GM15510 (cell line): ENCODE data around the gene TCAP.

Source experiments
- POLR2A ChIP-seq: IDR thresholded peaks from 3 replicates; pipeline ENCODE4 v1.6.1; 2011; ENCODE audit warnings: borderline replicate concordance; ENCODE audit not compliant: insufficient read length; ENCODE audit errors: extremely low read depth

TCAP gene

GRCh38 chr17:39706921-39707337 lies 41.8 kb downstream of the TCAP start:
- no peak for TF ChIP-seq POLR2A

GRCh38 chr17:39709319-39709997 lies 44.3 kb downstream of the TCAP start:
- TF ChIP-seq POLR2A, result no peak

GRCh38 chr17:39709998-39710964 lies 45.1 kb downstream of the TCAP start:
- no peak for TF ChIP-seq POLR2A

GRCh38 chr17:39711851-39712250 lies 46.7 kb downstream of the TCAP start:
- no peak for TF ChIP-seq POLR2A

GRCh38 chr17:39714234-39714633 lies 49.1 kb downstream of the TCAP start:
- no peak for TF ChIP-seq POLR2A

- TF ChIP-seq POLR2A, result no peak
These were observed 50.4 kb downstream of the TCAP start for GRCh38 chr17:39715375-39716072.
